Testis (tissue), 2 donors: ENCODE results near the gene BSG.

Source experiments
- POLR2A ChIP-seq: fragments of 450-650 bp; IDR thresholded peaks from one replicate; pipeline ENCODE4 v1.6.1; 2017; ENCODE audit warnings: antibody characterized with exemption, mild to moderate bottlenecking, moderate library complexity
- TF ChIP-seq, protein P1 (sequence below), 3 experiments: fragments of 450-650 bp in 2 of 3; fragments of 200-600 bp in 1 of 3; sonication (generic) in 1 of 3; IDR thresholded peaks; one replicate each; pipeline ENCODE4 v1.5.1; 2016 to 2019; ENCODE audit warnings: antibody characterized with exemption in 3 of 3, mild to moderate bottlenecking in 2 of 3, moderate library complexity in 1 of 3

- no peak for TF ChIP-seq POLR2A
- TF ChIP-seq, protein P1, sequence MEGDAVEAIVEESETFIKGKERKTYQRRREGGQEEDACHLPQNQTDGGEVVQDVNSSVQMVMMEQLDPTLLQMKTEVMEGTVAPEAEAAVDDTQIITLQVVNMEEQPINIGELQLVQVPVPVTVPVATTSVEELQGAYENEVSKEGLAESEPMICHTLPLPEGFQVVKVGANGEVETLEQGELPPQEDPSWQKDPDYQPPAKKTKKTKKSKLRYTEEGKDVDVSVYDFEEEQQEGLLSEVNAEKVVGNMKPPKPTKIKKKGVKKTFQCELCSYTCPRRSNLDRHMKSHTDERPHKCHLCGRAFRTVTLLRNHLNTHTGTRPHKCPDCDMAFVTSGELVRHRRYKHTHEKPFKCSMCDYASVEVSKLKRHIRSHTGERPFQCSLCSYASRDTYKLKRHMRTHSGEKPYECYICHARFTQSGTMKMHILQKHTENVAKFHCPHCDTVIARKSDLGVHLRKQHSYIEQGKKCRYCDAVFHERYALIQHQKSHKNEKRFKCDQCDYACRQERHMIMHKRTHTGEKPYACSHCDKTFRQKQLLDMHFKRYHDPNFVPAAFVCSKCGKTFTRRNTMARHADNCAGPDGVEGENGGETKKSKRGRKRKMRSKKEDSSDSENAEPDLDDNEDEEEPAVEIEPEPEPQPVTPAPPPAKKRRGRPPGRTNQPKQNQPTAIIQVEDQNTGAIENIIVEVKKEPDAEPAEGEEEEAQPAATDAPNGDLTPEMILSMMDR (IDR thresholded peaks at IDR 0.05) = no peak
Measured at GRCh38 chr19:615619-616018, 43.2 kb downstream of the BSG start.
